ENCODE data around the gene SLC25A39.
"Not testable (repeated sequence)": the region's sequence is repeated elsewhere in the genome, so short reads cannot be mapped to it uniquely, and the experiment has no call there.

Gene SLC25A39

GRCh38 chr17:44367231-44367979, 42.8 kb upstream of the SLC25A39 start:
- Histone ChIP-seq H3K4me3 (replicated peaks; ENCODE audit: insufficient read depth, low read length) (no peak overlapping the region), H3K27me3 (ENCODE audit: insufficient read depth, poor library complexity, severe bottlenecking) (peaks cover 34% of the 10 kb centered on the region), H3K27ac (replicated peaks) (no peak overlapping the region)
- TF ChIP-seq POLR2AphosphoS5 (IDR thresholded peaks at IDR 0.05; ENCODE audit: low read depth) (no peak), REST (IDR thresholded peaks at IDR 0.05; ENCODE audit: insufficient replicate concordance, low read depth) (no peak), GABPA (IDR thresholded peaks at IDR 0.05; ENCODE audit: low read depth) (no peak), SPI1 (IDR thresholded peaks at IDR 0.05; ENCODE audit: borderline replicate concordance, low read depth) (no peak), CTCF (IDR thresholded peaks at IDR 0.05; ENCODE audit: insufficient read depth, low read length) (no peak)
- DNase-seq (ENCODE audit: low read depth in 1 of 2, low spot score in 1 of 2), result no peak

- not testable (repeated sequence) for DNase-seq (ENCODE audit: low read depth in 1 of 2, low spot score in 1 of 2); H3K27ac ChIP-seq (replicated peaks); H3K4me3 ChIP-seq (replicated peaks; ENCODE audit: insufficient read depth, low read length)
- peaks cover 29% of the 10 kb centered on the region for H3K27me3 ChIP-seq (ENCODE audit: insufficient read depth, poor library complexity, severe bottlenecking)
Measured at GRCh38 chr17:44365051-44365450, 40.4 kb upstream of the SLC25A39 start.

GRCh38 chr17:44363613-44364159, 39.1 kb upstream of the SLC25A39 start, which contains the start of gene FAM171A2:
Gene FAM171A2 (minus strand): TSS chr17:44363853. CDS start chr17:44363714, 139 bp downstream.
- no peak for TF ChIP-seq POLR2AphosphoS5 (IDR thresholded peaks at IDR 0.05; ENCODE audit: low read depth)
- no peak for TF ChIP-seq SPI1 (IDR thresholded peaks at IDR 0.05; ENCODE audit: borderline replicate concordance, low read depth)
- TF ChIP-seq REST (IDR thresholded peaks at IDR 0.05; ENCODE audit: insufficient replicate concordance, low read depth), result no peak
- no peak for TF ChIP-seq GABPA (IDR thresholded peaks at IDR 0.05; ENCODE audit: low read depth)
- TF ChIP-seq CTCF (IDR thresholded peaks at IDR 0.05; ENCODE audit: insufficient read depth, low read length), result peak; percentile 9
- no peak within 1 kb of the TSS for H3K27ac ChIP-seq (replicated peaks)
- H3K27me3 ChIP-seq (ENCODE audit: insufficient read depth, poor library complexity, severe bottlenecking), result peaks cover 33% of the 10 kb centered on the region
- peak in 1 of 2 experiments; percentile 32 for DNase-seq (ENCODE audit: low read depth in 1 of 2, low spot score in 1 of 2)
- peak within 1 kb of the TSS; percentile 50 for H3K4me3 ChIP-seq (replicated peaks; ENCODE audit: insufficient read depth, low read length)

DNA sequence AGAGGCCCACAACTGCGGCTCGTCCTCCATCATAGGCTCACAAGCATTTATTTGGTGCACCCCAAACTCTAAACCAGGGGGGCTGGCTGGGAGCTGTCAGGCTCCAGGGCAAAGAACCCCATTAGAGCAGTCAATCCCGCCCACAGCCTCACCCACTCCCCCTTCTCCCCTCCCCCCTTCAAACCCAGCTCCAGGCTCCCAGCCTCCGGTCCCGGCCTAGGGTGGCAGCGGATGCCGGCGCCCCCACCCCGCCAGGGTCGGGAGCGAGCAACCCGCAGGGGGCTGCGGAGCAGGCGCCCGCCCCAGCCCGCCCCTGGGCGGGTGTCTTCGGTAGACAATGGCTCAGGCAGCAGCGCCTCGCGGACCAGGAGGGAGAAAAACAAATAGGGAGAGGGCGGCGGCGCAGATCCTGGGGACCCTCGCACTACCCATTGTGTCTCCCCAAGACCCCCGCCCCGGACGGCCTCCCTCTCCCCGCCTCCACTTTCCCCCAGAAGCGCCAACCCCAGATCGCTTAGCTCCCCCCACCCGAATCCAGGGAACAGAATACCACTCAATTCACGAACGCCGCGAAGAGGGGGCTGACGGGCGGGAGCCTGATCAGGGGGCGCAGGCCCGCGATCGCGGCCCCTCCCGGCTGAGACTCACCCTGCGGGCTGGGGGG, 38.5 kb upstream of the SLC25A39 start:
- DNase-seq (ENCODE audit: low read depth in 1 of 2, low spot score in 1 of 2), result no peak
- peak overlapping the region; percentile 50 for H3K4me3 ChIP-seq (replicated peaks; ENCODE audit: insufficient read depth, low read length)
- no peak overlapping the region for H3K27ac ChIP-seq (replicated peaks)
- no peak for TF ChIP-seq GABPA (IDR thresholded peaks at IDR 0.05; ENCODE audit: low read depth)
- TF ChIP-seq POLR2AphosphoS5 (IDR thresholded peaks at IDR 0.05; ENCODE audit: low read depth), result no peak
- no peak for TF ChIP-seq REST (IDR thresholded peaks at IDR 0.05; ENCODE audit: insufficient replicate concordance, low read depth)
- TF ChIP-seq SPI1 (IDR thresholded peaks at IDR 0.05; ENCODE audit: borderline replicate concordance, low read depth), result no peak
- TF ChIP-seq CTCF (IDR thresholded peaks at IDR 0.05; ENCODE audit: insufficient read depth, low read length), result no peak
- peaks cover 34% of the 10 kb centered on the region for H3K27me3 ChIP-seq (ENCODE audit: insufficient read depth, poor library complexity, severe bottlenecking)
